Globus pallidus (tissue), 1 donor: ENCODE data around the gene NR6A1.

Experiments
- DNase-seq: peaks from one replicate; pipeline ENCODE4 v3.0.0-alpha.2; 2015; ENCODE audit warnings: low spot score

Gene NR6A1

DNA sequence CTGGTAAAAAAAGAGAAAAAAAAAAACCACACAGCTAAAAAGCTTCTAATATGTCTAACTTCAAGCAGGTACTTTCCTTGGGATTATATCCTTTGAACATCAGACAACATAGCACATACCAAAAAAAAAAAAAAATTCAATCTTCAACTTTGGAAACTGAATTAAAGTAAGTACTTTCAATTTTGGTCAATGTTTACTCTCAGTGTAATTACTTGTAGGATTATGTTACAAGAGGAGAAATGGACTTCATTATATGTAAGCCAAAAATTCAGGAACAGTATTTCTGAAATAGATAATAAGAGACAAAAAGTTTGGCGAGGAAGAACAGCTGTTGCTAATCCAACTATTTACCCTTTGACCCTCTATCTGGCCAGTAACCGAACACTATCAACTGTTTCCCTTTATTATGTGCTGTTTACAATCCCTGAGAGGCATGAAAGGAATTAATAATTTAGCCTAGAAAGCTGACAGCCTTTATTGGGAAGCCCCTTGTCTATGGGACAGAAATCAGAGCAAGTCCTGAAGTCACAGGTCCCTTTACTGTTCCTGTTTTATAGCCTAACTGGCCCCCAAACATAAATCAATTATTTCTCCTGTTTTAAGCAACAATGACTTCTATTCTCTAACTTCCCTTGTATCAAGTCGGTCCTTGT, 46.6 kb downstream of the NR6A1 start:
- DNase-seq: no peak

DNA sequence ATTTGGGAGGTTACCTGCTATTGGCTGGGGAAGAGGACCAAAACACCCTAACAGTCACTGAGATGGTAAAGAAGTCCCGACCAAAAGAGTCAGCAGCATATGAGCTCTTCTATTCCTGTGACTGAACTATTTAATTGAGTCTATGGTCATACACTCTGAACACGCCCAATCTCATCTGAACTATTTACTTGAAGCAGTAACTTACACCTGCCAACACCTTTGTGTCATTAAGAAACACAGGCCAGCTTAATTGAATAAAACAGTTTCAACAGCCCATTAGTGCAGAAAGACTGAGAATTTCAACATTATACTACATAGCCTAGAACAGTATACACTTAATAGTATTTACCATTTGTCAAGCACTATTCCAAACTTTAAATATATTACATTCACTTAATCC, 47.8 kb downstream of the NR6A1 start:
- no peak for DNase-seq

DNA sequence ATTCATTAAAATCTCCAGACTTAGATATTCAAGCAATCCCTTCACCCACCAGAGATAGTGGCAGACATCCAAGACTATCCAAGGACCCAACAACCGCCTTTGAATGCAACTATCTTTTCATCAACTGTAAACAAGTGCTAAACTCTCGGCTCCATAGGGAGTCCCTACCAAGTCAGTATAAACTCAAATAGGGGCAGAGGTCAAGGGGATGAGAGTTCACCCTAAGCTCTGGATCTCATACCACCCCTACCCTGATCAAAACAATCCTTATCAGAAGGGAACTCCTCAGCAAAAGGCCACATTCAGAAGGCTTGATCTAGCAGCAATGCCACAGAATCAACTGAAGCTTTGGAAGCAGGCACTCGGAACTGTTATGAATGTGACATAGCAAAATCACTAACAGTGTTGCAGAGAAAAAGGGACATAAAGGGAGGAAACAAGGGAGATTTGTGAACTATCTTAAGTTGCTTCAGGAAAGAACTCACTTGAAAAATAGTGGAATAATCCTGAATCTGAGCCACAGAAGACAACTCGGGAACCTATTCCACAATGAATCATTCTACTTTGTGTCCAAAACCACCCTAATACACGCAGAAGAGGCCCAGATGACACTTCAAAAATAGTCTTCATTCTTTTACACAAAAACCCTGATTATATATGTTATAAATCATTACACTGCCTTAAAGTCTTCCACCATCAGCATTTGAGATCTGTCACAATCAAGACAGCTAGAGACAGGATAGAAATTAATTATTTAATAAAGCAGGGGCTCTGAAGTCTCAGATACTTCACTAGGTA, 49.8 kb downstream of the NR6A1 start:
- no peak for DNase-seq

DNA sequence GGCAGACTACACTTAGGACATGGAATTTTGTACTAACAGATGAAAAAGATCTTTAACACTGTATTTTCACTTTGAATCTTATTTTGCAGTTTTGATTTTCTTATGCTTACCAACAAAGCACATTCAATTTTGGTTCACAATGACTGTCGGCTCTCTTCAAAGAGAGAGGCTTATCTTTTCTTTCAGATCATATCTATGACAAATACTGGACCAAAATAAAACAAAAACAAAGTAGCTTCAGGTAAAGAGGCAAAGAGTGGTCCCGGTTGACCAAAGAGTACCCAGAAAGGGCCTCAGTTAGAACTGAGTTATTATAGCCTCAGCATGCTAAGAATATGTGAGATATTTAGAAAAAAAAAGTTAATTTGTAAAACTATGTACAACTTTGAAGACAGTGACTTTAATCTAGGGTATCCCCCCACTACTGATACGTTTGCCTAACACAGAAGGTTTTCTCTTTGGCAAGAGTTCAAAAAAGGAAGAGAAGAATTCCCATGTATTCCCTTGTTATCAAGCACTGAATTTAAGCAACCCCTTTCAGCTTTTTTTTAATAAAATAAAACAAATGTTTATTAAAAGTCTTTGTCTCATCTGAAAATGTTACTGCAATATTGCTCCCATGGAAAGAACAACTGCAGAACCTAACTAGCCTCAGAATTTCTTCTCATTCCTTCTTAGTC, 50.5 kb downstream of the NR6A1 start:
- no peak for DNase-seq

DNA sequence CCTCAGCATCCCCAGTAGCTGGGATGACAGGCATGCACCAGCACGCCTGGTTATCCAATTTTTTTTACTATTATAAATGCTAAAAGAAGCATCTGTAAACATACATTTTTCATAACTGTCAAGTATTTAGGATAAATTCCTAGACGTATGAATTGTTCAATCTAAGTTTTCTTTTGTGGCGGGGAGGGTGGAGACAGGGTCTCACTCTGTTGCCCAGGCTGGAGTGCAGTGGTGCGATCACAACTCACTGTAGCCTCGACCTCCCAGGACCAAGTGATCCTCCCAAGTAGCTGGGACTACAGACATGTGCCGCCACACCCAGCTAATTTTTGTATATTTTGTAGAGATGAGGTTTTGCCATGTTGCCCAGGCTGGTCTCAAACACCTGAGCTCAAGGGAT, 52.2 kb downstream of the NR6A1 start:
- no peak for DNase-seq

DNA sequence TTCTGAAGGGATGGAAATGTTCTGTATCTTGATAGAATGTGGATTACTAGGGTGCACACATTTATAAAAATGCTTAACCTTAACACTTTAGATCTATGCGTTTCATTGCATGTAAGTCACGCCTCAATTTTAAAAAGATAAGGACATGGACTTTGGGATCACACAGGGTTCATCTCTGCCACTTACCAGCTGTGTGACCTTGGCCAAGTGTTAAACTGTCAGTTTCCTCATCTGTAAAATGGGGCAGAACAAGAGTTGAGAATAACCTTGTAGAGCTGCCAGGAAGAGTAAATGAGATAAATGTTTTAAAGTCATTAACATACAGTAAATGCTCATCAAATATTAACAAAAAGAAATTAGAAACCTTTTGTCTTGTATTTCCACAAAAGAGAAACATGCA, 53.5 kb downstream of the NR6A1 start:
- DNase-seq: no peak

DNA sequence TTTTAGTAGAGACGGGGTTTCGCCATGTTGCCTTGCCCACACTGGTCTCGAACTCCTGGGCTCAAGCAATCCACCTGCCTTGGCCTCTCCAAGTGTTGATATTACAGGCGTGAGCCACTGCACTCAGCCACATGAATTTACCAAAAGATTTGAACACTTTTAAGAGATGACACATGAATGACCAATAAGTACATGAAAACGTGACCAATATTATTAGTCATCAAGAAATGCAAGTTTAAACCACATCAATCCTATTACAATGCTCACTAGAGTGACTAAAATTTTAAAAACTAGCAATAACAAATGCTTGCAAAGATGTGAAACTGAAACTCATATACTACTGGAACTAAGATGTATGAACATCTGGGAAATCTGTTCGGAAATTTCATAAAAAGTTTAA, 54.3 kb downstream of the NR6A1 start:
- DNase-seq: no peak

DNA sequence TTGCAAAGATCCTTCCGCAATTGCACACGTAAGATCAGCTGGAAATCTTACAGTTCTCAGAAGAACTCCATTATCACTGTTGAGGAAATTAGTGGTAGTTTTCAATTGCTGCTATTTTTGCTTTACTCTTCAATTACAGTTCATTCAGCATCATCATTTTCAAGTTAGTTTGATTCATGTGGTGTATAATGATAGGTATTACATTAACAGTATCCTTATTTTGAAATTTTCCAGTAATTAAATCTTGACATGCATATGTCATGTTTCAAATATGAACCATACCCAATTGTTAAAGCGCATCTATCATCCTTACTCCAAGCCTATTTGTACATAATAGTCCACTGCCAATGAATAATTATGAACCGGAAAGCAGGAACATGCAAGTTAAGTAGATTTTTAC, 60.3 kb downstream of the NR6A1 start:
- DNase-seq: no peak

DNA sequence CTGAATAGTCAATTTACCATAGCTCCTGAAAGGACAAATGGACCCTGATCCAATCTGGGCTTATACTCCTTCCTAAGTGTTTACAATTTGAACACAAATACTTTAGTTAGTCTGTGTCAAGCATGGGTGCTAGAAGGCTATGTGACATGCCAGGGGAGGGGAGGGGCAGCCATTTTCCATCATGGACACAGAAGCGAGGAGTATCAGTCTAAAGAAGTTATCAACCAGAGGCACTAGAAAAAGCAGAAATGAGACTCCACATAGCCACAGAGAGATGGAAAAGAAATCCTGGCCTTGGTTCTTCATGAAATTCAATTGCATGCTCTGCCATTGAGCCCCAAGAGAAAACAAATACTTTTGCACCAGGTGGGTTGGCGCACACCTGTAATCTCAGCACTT, 61.8 kb downstream of the NR6A1 start:
- DNase-seq: no peak

DNA sequence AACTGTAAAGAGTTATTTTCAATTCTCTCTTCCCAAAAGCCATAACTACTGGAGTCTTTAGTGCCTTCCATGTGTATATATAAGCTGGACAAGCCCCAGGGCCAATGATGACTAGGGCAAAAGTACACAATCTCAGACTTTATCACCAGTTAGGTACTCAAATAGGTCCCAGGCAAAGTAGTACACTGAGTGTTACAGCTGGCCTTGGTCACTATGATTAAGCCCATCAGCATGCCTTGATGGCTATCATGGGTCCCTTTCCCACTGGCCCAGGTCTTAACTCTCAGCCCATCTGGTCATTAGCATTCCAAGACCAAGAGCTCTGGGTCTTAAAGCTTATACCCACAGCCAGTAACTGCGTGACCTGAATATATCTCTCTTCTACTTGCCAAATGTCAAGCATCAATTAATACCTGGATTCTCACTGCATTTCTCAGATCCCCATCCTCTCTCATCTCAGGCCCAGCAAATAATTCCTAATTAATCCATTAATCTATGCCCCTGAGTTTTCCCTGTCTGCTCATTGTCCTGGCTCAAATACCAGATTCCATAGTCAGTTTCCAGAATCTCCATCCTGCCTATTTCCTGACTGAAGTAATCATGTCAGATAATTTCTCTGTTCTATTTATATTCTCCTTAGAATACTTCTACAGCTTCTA, 62.3 kb downstream of the NR6A1 start:
- DNase-seq: no peak

DNA sequence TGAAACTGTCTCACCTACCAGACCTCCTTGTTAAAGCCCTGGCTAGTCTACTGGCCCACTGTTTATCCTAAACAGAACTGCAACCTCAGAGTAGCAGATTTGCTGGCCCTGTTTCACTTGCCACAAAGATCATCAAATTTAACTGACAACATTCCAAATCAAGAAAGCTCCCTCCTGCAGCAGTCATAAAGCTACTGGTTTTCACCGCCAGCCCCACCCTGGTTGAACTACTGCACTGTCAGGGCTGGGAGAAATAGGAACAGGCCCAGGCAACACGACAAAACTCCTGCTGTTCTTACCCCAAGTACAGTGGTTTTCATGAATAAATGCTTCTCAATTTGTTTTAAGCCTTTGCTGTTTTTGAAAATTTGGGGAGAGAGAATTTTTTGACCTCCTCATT, 63.0 kb downstream of the NR6A1 start:
- no peak for DNase-seq

DNA sequence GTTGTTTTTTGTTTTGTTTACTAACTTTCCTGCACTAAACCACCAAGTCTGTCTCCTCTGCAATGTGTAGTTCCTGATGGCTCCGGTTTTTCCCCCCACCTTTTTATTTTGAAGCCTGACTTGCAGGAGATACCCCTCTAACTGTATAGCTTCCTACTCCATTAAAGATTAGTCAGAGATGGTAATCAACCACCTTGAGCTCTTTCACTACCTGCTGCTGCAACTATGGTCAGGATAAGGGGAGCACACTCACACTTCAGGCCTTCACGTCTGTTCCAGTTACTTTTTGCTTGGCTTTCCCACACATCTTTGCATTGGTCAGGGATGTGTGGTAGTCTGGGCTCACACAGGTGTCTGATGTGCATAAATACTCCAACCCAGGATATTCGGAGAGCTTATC, 63.4 kb downstream of the NR6A1 start:
- DNase-seq: no peak

DNA sequence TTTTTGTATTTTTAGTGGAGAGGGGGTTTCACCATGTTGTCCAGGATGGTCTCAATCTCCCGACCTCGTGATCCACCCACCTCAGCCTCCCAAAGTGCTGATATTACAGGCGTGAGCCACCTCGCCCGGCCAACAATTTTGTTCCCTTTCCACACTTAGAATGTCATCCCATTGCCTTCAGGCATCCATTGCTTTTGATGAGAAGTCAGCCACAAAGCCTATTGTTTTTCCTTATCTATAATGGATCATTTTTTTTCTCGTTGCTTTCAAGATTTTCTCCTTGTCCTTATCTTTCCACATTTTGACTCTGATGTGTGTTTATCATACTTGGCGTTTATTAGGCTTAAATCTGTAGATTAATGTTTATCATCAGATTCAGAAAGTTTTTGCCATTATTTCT, 64.4 kb downstream of the NR6A1 start:
- no peak for DNase-seq

DNA sequence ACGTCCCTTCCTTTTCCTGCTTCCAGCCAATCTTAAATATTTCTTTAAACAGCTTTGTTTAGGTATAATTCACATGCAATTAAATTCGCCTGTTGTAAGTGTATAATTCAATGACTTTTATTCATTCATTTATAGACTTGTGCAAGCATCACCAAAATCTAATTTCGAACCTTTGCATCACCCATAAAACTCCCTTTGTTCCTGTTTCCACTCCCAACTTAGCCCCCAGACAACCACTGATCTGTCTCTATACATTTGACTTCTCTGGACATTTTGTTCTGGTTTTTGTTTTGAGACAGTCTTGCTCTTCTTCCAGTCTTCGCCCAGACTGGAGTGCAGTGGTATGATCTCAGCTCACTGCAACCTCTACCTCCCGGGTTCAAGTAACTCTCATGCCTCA, 71.5 kb downstream of the NR6A1 start:
- DNase-seq: no peak

DNA sequence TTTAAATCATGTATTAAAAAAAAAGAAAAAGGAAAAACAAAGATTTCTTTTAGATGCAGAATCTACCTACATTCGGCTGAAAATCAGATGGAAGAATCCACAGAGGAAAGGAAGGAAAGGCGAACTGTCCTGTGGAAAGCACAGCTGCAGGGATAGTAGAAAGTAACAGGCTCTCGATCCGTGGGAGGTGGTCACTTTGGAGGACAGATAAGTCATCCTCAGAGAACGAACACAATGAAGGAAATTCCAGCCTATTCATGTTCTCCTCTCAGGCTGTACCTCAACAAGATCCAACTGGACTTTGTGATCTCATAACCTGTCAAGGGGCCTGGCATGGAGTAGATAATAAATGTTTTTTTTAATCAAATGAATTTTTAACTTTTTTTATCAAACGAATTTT, 72.8 kb downstream of the NR6A1 start:
- DNase-seq: no peak

DNA sequence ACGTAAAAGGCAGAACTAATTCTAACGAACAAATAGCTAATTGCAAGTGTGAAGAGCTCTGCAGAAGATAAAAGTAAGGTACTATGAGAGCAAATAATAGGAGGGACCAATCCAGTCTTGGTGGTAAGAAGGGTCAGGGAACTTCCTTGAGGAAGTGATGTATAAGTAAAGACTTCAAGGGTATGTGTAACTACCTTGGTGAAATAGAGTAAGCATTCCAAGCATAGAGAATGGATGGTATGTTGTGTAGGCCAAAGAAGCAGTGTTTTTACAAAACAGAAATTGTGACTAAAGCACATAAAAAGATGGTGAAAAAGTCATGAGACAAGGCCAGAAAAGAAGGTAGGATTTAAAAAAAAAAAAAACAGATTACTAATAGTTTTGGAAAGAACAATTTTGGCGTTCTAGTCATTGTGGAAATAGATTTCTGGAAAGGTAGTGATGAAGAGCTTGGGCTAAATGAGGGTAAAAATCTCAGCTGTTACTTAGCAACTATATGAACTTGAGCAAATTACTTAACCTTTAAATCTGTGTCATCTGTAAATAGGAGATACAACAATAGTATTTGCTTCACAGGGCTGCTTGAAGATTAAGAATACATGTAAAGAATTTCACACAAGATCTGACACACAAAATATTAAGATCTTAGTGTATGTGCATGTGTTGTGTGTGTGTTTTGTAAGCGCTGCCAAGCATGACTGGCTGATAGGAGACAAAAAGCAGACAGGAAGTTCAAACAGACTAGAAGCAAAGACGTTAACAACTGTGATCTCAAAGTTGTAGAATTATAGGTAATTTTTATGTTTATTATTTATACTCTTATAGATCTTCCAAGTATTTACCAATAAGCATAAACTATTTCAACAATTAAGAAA, 73.5 kb downstream of the NR6A1 start:
- DNase-seq: no peak

DNA sequence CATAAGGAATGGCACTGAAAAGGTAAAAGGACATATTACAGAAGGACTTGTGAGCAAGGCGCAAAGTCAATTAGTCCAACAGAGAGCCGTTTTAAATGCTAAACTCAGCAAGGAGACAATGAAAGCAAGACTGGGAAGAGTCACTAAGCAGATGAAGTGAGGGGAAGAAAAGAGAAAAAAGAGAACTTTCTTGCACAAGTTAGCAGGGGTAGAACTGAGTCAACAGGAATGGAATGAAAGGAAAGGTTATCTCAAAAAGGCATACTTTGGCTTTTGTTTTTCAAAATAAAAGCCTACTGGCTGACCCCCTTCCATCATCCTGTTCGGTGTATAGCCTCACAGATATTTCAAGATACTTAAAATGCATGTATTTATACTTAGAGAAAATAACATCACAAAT, 75.0 kb downstream of the NR6A1 start:
- DNase-seq: no peak

DNA sequence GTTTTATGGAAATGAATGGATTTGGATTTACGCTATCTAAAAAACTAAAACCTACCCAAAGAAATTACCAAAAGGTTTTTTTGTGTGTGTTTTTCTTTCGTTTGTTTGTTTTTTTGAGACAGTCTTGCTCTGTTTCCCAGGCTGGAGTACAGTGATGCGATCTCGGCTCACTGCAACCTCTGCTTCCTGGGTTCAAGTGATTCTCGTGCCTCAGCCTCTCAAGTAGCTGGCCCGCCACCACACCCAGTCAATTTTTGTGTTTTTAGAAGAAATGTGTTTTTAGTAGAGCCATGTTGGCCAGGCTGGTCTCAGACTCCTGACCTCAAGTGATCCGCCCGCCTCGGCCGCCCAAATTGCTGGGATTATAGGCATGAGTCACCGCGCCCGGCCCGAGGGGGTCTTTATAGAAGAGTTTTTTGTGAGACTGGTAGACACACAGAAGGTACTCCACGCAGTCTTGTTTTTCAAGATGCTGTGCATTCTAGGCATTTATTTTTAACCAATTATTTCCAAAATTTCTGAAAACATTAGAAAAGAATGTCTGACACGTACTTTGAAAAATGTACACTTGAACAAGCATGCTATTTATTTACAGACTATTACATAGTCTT, 75.7 kb downstream of the NR6A1 start:
- DNase-seq: no peak

DNA sequence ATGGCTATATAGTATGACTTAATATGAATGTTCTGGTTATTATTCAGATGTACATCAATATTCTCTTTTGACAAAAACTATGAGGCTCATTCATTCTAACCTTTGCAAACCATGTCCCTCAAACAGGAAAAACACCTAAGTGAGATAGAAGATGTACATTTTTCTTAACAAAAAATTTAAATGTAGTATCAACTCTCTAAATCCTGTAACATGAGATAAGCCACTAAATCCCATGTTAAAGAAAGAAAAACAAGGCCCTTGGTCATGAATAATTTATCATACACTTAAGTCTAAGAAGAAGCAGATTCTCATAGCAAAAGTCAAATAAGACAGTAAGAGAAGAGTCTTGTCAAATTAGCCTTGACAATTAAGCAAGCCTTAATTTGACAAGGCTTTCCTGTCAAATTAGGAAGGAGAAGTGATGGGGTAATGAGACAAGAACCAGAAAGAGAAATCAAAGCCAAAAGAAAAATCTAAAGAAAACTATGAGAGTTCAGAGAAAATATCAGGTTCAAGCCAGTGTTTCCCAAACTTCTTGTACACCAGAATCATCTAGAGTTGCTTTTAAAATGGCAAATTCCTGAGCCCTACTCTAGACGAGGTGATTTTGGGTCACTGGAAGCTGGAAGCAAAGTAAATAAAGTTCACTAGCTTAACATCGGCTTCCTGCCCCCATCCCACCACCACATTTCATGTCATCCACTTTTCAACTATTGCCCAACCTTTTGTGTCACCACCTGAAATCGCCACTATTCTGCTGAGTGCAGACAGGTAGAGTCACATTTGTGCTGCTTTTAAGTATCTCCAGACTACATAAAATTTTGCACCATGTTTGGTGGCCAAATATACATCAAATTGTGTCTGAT, 76.5 kb downstream of the NR6A1 start:
- no peak for DNase-seq

DNA sequence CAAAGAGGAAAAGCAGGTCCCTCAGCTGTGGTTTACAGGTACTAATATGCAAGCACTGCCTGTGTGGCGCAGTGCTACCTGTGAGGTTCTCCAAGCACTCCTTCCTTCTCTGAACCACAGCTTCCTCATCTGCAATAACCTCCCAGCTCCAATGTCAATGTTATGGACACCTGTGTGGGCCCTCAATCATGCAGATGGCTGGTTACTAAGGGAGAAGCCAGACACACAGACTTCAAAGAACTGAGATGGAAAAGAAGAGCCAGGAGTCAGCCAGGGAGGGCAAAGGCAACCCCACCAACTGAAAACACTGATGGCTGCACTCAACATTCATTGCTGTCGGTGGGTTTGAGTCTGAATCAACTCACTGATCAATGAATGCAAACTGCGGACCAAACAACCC, 77.7 kb downstream of the NR6A1 start:
- no peak for DNase-seq
